ENCODE data around the gene ERBB3.

The ERBB3 gene

GRCh38 chr12:56102683-56103065 lies 22.7 kb downstream of the ERBB3 start:
- H3K4me3 ChIP-seq (replicated peaks; ENCODE audit: insufficient read depth, low read length), result no peak overlapping the region
- no peak for DNase-seq (ENCODE audit: low read depth in 1 of 2, low spot score in 1 of 2)
- H3K27me3 ChIP-seq (ENCODE audit: insufficient read depth, poor library complexity, severe bottlenecking), result no peaks in the 10 kb centered on the region
- TF ChIP-seq, protein P1, sequence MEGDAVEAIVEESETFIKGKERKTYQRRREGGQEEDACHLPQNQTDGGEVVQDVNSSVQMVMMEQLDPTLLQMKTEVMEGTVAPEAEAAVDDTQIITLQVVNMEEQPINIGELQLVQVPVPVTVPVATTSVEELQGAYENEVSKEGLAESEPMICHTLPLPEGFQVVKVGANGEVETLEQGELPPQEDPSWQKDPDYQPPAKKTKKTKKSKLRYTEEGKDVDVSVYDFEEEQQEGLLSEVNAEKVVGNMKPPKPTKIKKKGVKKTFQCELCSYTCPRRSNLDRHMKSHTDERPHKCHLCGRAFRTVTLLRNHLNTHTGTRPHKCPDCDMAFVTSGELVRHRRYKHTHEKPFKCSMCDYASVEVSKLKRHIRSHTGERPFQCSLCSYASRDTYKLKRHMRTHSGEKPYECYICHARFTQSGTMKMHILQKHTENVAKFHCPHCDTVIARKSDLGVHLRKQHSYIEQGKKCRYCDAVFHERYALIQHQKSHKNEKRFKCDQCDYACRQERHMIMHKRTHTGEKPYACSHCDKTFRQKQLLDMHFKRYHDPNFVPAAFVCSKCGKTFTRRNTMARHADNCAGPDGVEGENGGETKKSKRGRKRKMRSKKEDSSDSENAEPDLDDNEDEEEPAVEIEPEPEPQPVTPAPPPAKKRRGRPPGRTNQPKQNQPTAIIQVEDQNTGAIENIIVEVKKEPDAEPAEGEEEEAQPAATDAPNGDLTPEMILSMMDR (IDR thresholded peaks at IDR 0.05; ENCODE audit: insufficient read depth, low read length), result no peak
- no peak for TF ChIP-seq GABPA (IDR thresholded peaks at IDR 0.05; ENCODE audit: low read depth)
- TF ChIP-seq SPI1 (IDR thresholded peaks at IDR 0.05; ENCODE audit: borderline replicate concordance, low read depth), result no peak
- TF ChIP-seq REST (IDR thresholded peaks at IDR 0.05; ENCODE audit: insufficient replicate concordance, low read depth), result no peak
- TF ChIP-seq POLR2AphosphoS5 (IDR thresholded peaks at IDR 0.05; ENCODE audit: low read depth), result no peak
- no peak overlapping the region for H3K27ac ChIP-seq (replicated peaks)

- TF ChIP-seq, protein P1 (IDR thresholded peaks at IDR 0.05; ENCODE audit: insufficient read depth, low read length), result no peak
- TF ChIP-seq GABPA (IDR thresholded peaks at IDR 0.05; ENCODE audit: low read depth), result no peak
- H3K27ac ChIP-seq (replicated peaks), result peak overlapping the region; percentile 97
Measured at GRCh38 chr12:56103066-56103711, 23.2 kb downstream of the ERBB3 start.

GRCh38 chr12:56103823-56104108 lies 23.8 kb downstream of the ERBB3 start:
- TF ChIP-seq, protein P1 (IDR thresholded peaks at IDR 0.05; ENCODE audit: insufficient read depth, low read length), result no peak
- TF ChIP-seq REST (IDR thresholded peaks at IDR 0.05; ENCODE audit: insufficient replicate concordance, low read depth) (no peak), POLR2AphosphoS5 (IDR thresholded peaks at IDR 0.05; ENCODE audit: low read depth) (no peak), SPI1 (IDR thresholded peaks at IDR 0.05; ENCODE audit: borderline replicate concordance, low read depth) (no peak), GABPA (IDR thresholded peaks at IDR 0.05; ENCODE audit: low read depth) (no peak)
- no peaks in the 10 kb centered on the region for H3K27me3 ChIP-seq (ENCODE audit: insufficient read depth, poor library complexity, severe bottlenecking)
- no peak for DNase-seq (ENCODE audit: low read depth in 1 of 2, low spot score in 1 of 2)
- peak overlapping the region; percentile 90 for H3K4me3 ChIP-seq (replicated peaks; ENCODE audit: insufficient read depth, low read length)
- peak overlapping the region; percentile 97 for H3K27ac ChIP-seq (replicated peaks)

More at GRCh38 chr12:56103066-56103711, 23.2 kb downstream of the ERBB3 start:
- peak overlapping the region; percentile 90 for H3K4me3 ChIP-seq (replicated peaks; ENCODE audit: insufficient read depth, low read length)
- no peak for DNase-seq (ENCODE audit: low read depth in 1 of 2, low spot score in 1 of 2)
- H3K27me3 ChIP-seq (ENCODE audit: insufficient read depth, poor library complexity, severe bottlenecking), result no peaks in the 10 kb centered on the region

All from HL-60 (cell line).